Central memory CD4-positive, alpha-beta T cell (primary cell): ENCODE data around the gene ENTPD5.
A peak's percentile ranks its signal among the peaks of the same experiment; 100 is the strongest.
"Not testable (repeated sequence)": the region's sequence is repeated elsewhere in the genome, so short reads cannot be mapped to it uniquely, and the experiment has no call there.

ENCODE experiments used
- DNase-seq: peaks from one replicate; pipeline ENCODE4 v3.0.0; 2022

ENTPD5 gene

GRCh38 chr14:74005664-74006063, 13.4 kb downstream of the ENTPD5 start:
- DNase-seq: not testable (repeated sequence)

DNA sequence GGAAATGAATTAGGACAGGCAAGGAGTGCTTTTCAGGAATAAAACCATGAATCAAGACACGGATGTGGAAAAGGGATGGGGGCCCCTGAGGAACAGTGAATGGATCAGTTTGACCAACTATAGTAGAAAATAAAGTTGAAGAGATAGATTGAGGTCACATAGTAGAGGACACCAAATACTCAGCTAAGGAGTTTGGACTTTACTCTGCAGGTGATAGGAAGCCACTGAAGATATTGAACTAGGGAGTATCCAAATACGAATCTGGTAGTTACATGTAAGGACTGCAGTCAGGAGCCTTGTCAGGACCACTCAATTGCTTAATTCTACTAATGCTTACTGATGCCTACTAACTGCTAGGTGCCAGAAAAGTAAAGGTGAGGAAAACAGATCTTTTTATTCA, 20.4 kb downstream of the ENTPD5 start:
- DNase-seq: no peak

DNA sequence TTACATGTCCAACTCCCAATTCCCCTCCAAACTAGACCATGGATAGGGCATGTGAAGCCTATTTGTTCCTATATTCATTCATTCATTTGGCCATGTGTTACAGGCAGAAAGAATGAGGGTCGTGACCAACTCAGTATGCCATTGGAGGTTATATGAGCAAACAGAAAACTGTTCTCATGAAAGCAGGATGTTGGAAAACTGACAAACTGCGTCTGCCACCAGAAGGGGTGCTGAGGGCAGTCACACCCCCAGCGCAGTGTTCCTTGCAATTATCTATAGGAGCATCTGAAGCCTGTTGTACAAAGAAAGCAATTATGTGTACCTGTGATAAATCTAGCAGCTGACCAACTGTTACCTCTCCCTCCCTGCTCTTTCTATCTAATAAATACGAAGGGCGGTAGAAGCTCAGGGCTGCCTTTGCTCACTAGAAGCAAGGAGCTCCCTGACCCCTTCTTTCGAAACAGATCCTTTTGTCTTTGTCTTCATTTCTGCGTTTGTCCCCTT, 21.1 kb downstream of the ENTPD5 start:
- DNase-seq: no peak

DNA sequence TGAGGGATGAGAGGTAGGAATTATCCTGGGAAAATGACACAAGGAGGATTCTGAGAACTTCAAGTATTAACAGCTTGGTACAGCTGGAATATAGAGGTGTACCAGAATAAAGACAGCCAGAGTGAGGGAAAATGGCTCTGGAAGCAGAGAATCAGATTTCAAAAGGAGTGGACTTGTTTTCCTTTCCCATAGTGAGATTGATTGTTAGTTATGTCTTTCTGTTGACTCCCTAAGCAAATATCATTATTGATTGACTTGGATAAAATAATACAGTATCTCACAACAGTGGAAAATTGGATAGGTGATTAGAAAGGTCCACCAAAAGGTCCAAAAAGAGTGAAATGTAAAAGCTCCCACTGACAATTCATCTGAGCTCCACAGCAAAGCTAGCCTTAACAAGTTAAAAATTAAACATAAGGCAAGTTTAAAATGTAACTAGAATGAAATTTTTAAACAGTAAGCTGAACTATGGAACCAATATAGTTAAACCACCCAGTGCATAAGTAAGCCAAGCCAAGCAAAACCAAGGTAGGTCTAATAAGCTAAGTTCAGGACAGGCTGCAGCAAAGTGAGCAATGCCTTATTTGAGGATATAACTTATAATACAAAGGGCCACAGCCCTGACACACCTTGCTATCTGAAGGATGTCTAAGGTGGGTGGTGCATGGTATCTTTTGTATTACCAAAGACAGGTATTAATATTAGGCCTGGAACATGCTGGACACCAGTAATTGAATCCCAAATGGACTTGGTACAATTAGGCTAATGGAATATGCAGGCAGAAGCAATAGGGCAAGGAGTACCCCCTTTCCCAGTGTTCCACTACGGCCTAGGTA, 21.8 kb downstream of the ENTPD5 start:
- DNase-seq: no peak

- DNase-seq: no peak
Measured at GRCh38 chr14:73996731-73997107, 22.4 kb downstream of the ENTPD5 start.

- no peak for DNase-seq
Measured at GRCh38 chr14:73995977-73996378, 23.1 kb downstream of the ENTPD5 start.

GRCh38 chr14:73994926-73995325, 24.2 kb downstream of the ENTPD5 start:
- DNase-seq: not testable (repeated sequence)

GRCh38 chr14:73991092-73991491, 28.0 kb downstream of the ENTPD5 start:
- DNase-seq: no peak

DNA sequence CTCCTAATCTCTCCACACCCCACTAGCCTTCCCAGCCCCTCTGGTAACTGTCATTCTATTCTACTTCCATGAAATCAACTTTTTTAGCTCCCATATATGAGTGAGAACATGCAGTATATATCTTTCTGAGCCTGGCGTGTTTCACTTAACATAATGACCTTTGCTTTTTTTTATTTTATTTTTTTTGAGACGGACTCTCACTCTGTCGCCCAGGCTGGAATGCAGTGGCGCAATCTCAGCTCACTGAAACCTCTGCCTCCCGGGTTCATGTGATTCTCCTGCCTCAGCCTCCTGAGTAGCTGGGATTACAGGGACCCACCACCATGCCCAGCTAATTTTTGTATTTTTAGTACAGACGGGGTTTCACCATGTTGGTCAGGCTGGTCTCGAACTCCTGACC, 30.4 kb downstream of the ENTPD5 start:
- DNase-seq: not testable (repeated sequence)

DNA sequence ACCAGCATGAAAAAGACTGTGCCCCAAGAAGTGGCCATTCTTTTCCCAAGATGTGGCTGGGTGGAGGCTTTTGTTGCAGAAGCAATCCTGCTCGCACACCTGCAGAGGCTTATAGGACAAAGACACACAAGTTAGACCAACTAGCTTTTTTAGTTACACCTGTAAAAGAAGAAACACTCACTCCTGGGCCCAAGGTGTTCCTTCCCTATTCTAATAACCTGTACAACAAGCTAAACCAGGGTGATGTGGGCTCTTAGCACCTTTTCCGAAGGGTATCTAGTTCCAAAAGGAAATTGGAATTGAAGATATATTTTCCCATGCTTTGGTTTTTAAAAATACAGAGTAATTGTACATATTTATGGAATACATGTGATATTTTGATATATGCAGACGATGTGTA, 31.0 kb downstream of the ENTPD5 start:
- no peak for DNase-seq

GRCh38 chr14:73977896-73978295, 41.2 kb downstream of the ENTPD5 start:
- DNase-seq: no peak

- no peak for DNase-seq
Measured at GRCh38 chr14:73976125-73976524, 43.0 kb downstream of the ENTPD5 start.

DNA sequence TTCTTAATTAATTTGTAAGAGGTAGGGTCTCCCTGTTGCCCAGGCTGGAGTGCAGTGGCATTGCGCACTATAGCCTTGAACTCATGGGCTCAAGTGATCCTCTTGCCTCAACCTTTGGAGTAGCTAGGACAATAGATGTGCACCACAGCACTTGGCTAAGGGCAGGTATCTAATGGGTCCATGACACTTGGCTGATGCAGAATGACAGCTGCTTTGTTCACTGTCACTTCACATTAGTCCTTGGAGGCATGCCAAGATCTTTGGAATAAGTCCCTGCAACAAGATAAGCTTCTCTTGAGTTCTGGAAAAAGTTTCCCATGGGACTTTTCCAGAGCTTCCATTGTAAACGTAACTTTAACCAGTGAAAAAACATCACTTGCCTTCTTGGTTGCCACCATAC, 45.6 kb downstream of the ENTPD5 start:
- DNase-seq: no peak

DNA sequence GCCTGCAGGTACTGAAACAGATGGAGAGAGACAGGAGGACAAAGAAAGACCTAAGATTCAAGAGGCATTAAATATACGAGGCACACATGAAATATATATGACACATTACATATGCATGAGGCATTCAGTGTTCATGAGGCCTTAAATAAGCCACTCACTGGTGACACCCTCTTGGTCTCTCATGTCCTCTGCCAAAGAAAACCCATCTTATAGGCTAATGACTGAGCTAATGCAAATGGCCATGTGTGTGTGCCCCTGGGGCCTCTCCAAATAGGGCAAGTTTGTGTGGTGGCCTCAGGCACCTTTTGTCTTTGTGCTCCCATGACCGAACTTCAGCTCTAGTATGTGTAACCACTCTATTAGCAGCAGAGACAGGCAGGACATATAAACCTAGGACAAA, 50.2 kb downstream of the ENTPD5 start:
- DNase-seq: no peak

GRCh38 chr14:73965216-73965615, 53.9 kb downstream of the ENTPD5 start:
- no peak for DNase-seq

- no peak for DNase-seq
Measured at GRCh38 chr14:73961192-73961591, 57.9 kb downstream of the ENTPD5 start.

- no peak for DNase-seq
Measured at GRCh38 chr14:73958591-73958990, 60.5 kb downstream of the ENTPD5 start.

- DNase-seq: no peak
Measured at GRCh38 chr14:73955674-73956073, 63.4 kb downstream of the ENTPD5 start.

- DNase-seq: no peak
Measured at GRCh38 chr14:73953731-73954130, 65.4 kb downstream of the ENTPD5 start.

- peak; percentile 96 for DNase-seq
Measured at GRCh38 chr14:73949752-73950734, 69.0 kb downstream of the ENTPD5 start, which contains the start of the genes COQ6 and FAM161B. TSS of gene COQ6 (plus strand) at chr14:73950302. CDS start at chr14:73950333, 31 bp downstream. TSS of gene FAM161B (minus strand) at chr14:73950094. CDS start at chr14:73950026, 68 bp downstream.

- DNase-seq: no peak
Measured at GRCh38 chr14:73945159-73945670, 73.9 kb downstream of the ENTPD5 start.

DNA sequence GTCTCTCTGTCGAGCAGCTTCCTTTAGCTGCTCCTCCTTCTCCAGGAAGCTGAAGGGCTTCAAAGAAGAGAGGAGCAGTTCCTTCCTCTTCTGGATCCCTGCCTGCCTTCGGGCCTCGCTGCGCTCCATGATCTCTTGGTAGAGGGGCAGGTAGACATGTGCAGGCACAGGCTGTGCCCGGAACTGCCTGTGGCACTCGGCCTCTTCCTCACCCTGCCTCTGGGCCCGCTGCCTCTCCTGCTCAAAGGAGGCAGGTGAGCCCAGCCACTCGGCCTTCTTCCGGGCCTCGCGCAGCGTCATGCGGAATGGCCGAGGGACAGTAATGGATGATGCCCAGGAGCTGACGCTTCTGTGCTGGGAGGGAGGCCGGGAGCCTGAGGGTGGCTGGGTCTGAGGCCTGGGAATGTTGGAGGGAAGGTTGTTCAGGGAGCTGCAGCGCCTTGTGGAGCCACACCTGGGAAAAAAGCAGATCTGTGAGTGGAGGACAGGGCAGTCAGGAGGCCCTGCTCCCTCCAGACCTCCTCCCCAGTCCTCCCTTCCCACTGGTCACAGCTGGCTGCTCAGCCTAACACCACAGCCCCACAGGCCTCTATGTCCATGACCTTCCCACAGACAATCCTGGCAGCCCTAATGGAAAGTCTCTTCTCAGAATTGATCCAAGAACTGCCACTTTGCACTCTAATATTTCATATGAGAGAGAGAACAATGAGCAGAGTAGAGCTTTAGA, 74.5 kb downstream of the ENTPD5 start:
- no peak for DNase-seq
